K562 (cell line): ENCODE results near the gene MTG2. TPM values are rescaled to one million over a fixed set of nuclear protein-coding genes. Genes with fewer than 3 reads are reported as not detected.

Experiments used
- ATAC-seq: fragments of 200-7000 bp; cut with Tn5 transposase; 3 replicates; pipeline ENCODE4 v1.9.1; 2020; ENCODE audit warnings: moderate library complexity
- BruUV-seq: library from RNA; stranded (reverse); fragments of 400-500 nt; replicated peaks from 2 replicates; lab custom pipeline; 2021; lab: Mats Ljungman, UMichigan
- CTCF ChIA-PET: fragments of 300-600 bp; formaldehyde crosslinking; extraction: SDS; loops from one replicate; lab custom pipeline; 2021; ENCODE audit warnings: low intra/inter-chr PET ratio; lab: Yijun Ruan, JAX
- POLR2A ChIA-PET: fragments of 300-600, 350-650 bp; sonication (Branson Sonifier 250); formaldehyde crosslinking; extraction: SDS; loops from one replicate; lab custom pipeline; 2021; ENCODE audit warnings: antibody characterized with exemption, inconsistent platforms; lab: Yijun Ruan, JAX
- DNase-seq, 4 experiments: peaks; one replicate each; pipeline versions ENCODE4 v3.0.0 to v3.0.0-alpha.2; 2011 to 2018; ENCODE audit warnings: low spot score in 3 of 4, mixed read lengths in 3 of 4; ENCODE audit errors: extremely low read depth in 1 of 4
- FAIRE-seq: peaks from 2 replicates; lab custom pipeline; 2011; peaks lifted over from hg19 to GRCh38; lab: Jason Lieb, UNC
- H2AFZ ChIP-seq: 2 replicates; pipeline ENCODE4 v1.6.0; 2011; ENCODE audit warnings: low read depth, low read length, control low read depth, inconsistent platforms
- H3K27ac ChIP-seq: fragments of 200-600 bp; 3 replicates; pipeline ENCODE4 v1.8.0; 2011; ENCODE audit warnings: low read depth, mild to moderate bottlenecking, control low read depth, inconsistent platforms, low read length, moderate library complexity, mixed read lengths; ENCODE audit errors: extremely low read depth
- H3K27me3 ChIP-seq, 2 experiments: fragments of 300-600 bp in 1 of 2; 2 replicates in 1 of 2; 3 replicates in 1 of 2; pipeline versions ENCODE4 v1.6.0 to v1.8.0; 2011; ENCODE audit warnings: inconsistent platforms in 2 of 2, low read length in 2 of 2, mild to moderate bottlenecking in 1 of 2, mixed read lengths in 1 of 2, moderate library complexity in 1 of 2; ENCODE audit not compliant: control insufficient read depth in 2 of 2, insufficient read depth in 2 of 2
- H3K36me3 ChIP-seq: fragments of 300-600 bp; 3 replicates; pipeline ENCODE4 v1.8.0; 2011; ENCODE audit warnings: mild to moderate bottlenecking, low read length, inconsistent platforms; ENCODE audit not compliant: control insufficient read depth, insufficient read depth
- H3K4me1 ChIP-seq, 2 experiments: fragments of 200-600 bp in 1 of 2; replicated peaks in 1 of 2; 2 replicates in 1 of 2; 3 replicates in 1 of 2; pipeline versions ENCODE4 v1.5.1 to v1.8.0; 2011; ENCODE audit warnings: inconsistent platforms in 2 of 2, low read length in 2 of 2, mild to moderate bottlenecking in 1 of 2, mixed read lengths in 1 of 2, moderate library complexity in 1 of 2; ENCODE audit not compliant: control insufficient read depth in 2 of 2, insufficient read depth in 2 of 2
- H3K4me2 ChIP-seq: 2 replicates; pipeline ENCODE4 v1.6.1; 2011; ENCODE audit warnings: low read length, control low read depth, inconsistent platforms, mixed read lengths; ENCODE audit not compliant: insufficient read depth
- H3K4me3 ChIP-seq: fragments of 200-600 bp; sonication (generic), shearing (Covaris generic); 2 replicates; pipeline ENCODE4 v1.5.1; 2016; ENCODE audit warnings: control low read depth, inconsistent platforms
- H3K79me2 ChIP-seq: fragments of 200-600 bp; 3 replicates; pipeline ENCODE4 v1.8.0; 2011; ENCODE audit warnings: low read length, inconsistent platforms; ENCODE audit not compliant: control insufficient read depth, insufficient read depth
- H3K9ac ChIP-seq, 2 experiments: 2 replicates each; pipeline versions ENCODE4 v1.6.0 to v1.6.1; 2011; ENCODE audit warnings: low read depth in 2 of 2, low read length in 2 of 2, control low read depth in 1 of 2, inconsistent platforms in 1 of 2, mild to moderate bottlenecking in 1 of 2, mixed read lengths in 1 of 2; ENCODE audit not compliant: insufficient read depth in 1 of 2
- H3K9me1 ChIP-seq: one replicate; pipeline ENCODE4 v1.6.0; 2011; ENCODE audit warnings: inconsistent platforms, mild to moderate bottlenecking, low read length, moderate library complexity; ENCODE audit not compliant: control insufficient read depth, insufficient read depth
- H3K9me3 ChIP-seq: replicated peaks from 2 replicates; pipeline ENCODE4 v1.5.1; 2011; ENCODE audit warnings: low read depth, low read length, inconsistent platforms; ENCODE audit not compliant: control insufficient read depth, insufficient read depth
- H4K20me1 ChIP-seq: replicated peaks from 2 replicates; pipeline ENCODE4 v1.6.1; 2011; ENCODE audit warnings: low read length, inconsistent platforms, mixed read lengths; ENCODE audit not compliant: control insufficient read depth, insufficient read depth
- CBFB ChIP-seq: sonication (generic); formaldehyde crosslinking; IDR thresholded peaks from 2 replicates; pipeline ENCODE4 v1.4.0; 2020; ENCODE audit warnings: mild to moderate bottlenecking, missing genetic modification reagents
- CTCFL ChIP-seq: IDR thresholded peaks from 2 replicates; pipeline ENCODE4 v1.6.1; 2011; ENCODE audit warnings: borderline replicate concordance, low read depth, mild to moderate bottlenecking, moderate library complexity, low read length; ENCODE audit not compliant: insufficient read depth, poor library complexity, severe bottlenecking
- ETS2 ChIP-seq: IDR thresholded peaks from 2 replicates; pipeline ENCODE4 v1.6.1; 2016; ENCODE audit warnings: borderline replicate concordance, missing genetic modification characterization, mild to moderate bottlenecking, moderate library complexity, missing compliant biosample characterization; ENCODE audit not compliant: poor library complexity, severe bottlenecking
- HMG20B ChIP-seq: fragments of 250-450 bp; sonication (Bioruptor Pico); IDR thresholded peaks from 2 replicates; pipeline ENCODE4 v1.5.0; 2021; ENCODE audit warnings: mild to moderate bottlenecking
- ZNF232 ChIP-seq: sonication (generic); formaldehyde crosslinking; IDR thresholded peaks from 2 replicates; pipeline ENCODE4 v1.8.0; 2022; ENCODE audit warnings: mild to moderate bottlenecking, missing genetic modification reagents
- ZNF316 ChIP-seq: fragments of 450-650 bp; IDR thresholded peaks from 2 replicates; pipeline ENCODE4 v1.6.1; 2016
- ZNF445 ChIP-seq: fragments of 250-450 bp; sonication (Bioruptor Pico); IDR thresholded peaks from 2 replicates; pipeline ENCODE4 v1.4.0; 2020; ENCODE audit warnings: low read depth, mild to moderate bottlenecking, moderate library complexity
- ZNF780A ChIP-seq: fragments of 250-450 bp; sonication (Bioruptor Pico); IDR thresholded peaks from 2 replicates; pipeline ENCODE4 v1.5.0; 2021; ENCODE audit warnings: mild to moderate bottlenecking
- WGBS: fragments of 100-300 bp; shearing (Covaris generic); methylation state at CpG from one replicate; pipeline ENCODE4 v1.1.6; 2016; ENCODE audit warnings: low coverage, mixed read lengths; ENCODE audit not compliant: insufficient coverage; ENCODE audit errors: missing lambda C conversion rate; 5-methylcytosine and 5-hydroxymethylcytosine counted together
- in situ Hi-C: fragments of 300-500 bp; cut with MboI; formaldehyde crosslinking; loops from 4 replicates; pipeline ENCODE4 v1.15.0; 2018; ENCODE audit warnings: inconsistent platforms, mixed read lengths
- intact Hi-C: fragments of 100-400 bp; cut with micrococcal nuclease; formaldehyde crosslinking; loops from 2 replicates; pipeline ENCODE4 v1.14.2; 2022
- polyA plus RNA-seq, 8 experiments: library from polyadenylated mRNA; depleted of rRNA in 4 of 8; stranded (reverse) in 5 of 8; unstranded in 3 of 8; fragments of >200 nt; fragmentation: Nextera tagmentation in 2 of 8; fragmentation: Illumina TruSeq in 1 of 8; extraction: Ambion mirVana in 2 of 8; extraction: Trizol in 1 of 8; gene quantifications; 2 replicates each; pipeline versions ENCODE4 v1.2.1 to v1.2.3, GENCODE V29; 2011 to 2014; ENCODE audit warnings: inconsistent platforms in 1 of 8, missing spikeins in 1 of 8
- total RNA-seq, 7 experiments: library from RNA; depleted of rRNA in 6 of 7; stranded (reverse); fragments of >200 nt in 6 of 7; fragmentation: Illumina TruSeq in 2 of 7; extraction: Trizol in 2 of 7; gene quantifications; 2 replicates each; pipeline versions ENCODE4 v1.2.1 to v1.2.3, GENCODE V29; 2011 to 2021; ENCODE audit warnings: low replicate concordance in 1 of 7

MTG2 gene
- total and polyA plus RNA-seq, 9 of the 15 experiments (the other 6 are each of a cell fraction or from before 2014, with no cell fraction given), result 8.7 to 67.5 (median 44.5) TPM

- BruUV-seq, result no TSS peak
- Histone ChIP-seq H3K9me1 (no peaks in the 10 kb centered on the region), H3K4me1 (peaks cover 9 to 16% of the 10 kb centered on the region in 2 experiments; a peak in 3 of 5 replicates), H3K27ac (no peak overlapping the region), H2AFZ (no peak overlapping the region), H3K36me3 (peaks cover 68% of the 10 kb centered on the region; the same call in 2 of the 3 replicates), H3K79me2 (peaks cover 55% of the 10 kb centered on the region), H3K27me3 (no peaks in the 10 kb centered on the region), H3K9me3 (no peaks in the 10 kb centered on the region), H4K20me1 (peaks cover 14% of the 10 kb centered on the region), H3K4me2 (no peak overlapping the region), H3K4me3 (no peak overlapping the region), H3K9ac (peak overlapping the region in 1 of 2 experiments; percentile 14; a peak in 1 of 4 replicates)
- TF ChIP-seq ETS2 (tag) (no peak), HMG20B (CRISPR knock-in tag) (no peak), ZNF445 (CRISPR knock-in tag) (no peak), CTCFL (no peak), ZNF316 (no peak), CBFB (CRISPR knock-in tag) (no peak), ZNF780A (CRISPR knock-in tag) (no peak), ZNF232 (CRISPR knock-in tag) (no peak)
- ATAC-seq, result no peak
- ChIA-PET CTCF (no interaction called here), POLR2A (interaction anchor here (0.6 to 0.9 kb wide), 3 partner anchors 14 to 171 kb away, joined by 3 to 4 read pairs (median 3); no protein-coding TSS in a partner anchor)
- DNase-seq, result no peak
- FAIRE-seq, result no peak
- WGBS, result 85% methylated on average over 21 of the region's 25 CpGs
- intact Hi-C loops, result no loop called here
- in situ Hi-C loops, result no loop called here
These were observed 8.0 kb downstream of the MTG2 start for GRCh38 chr20:62190639-62191411.
